Measurements from ENCODE around the gene CD4.

Gene CD4

GRCh38 chr12:6765634-6766581 is 23.4 kb upstream of the CD4 start, which contains the start of gene PTMS:
Gene PTMS (plus strand): TSS chr12:6766363. CDS start chr12:6766706, 343 bp downstream.
- no peak for TF ChIP-seq CTCF (IDR thresholded peaks at IDR 0.05; ENCODE audit: borderline replicate concordance, control extremely low read depth, extremely low read depth, insufficient read depth, missing control alignments)
- in situ Hi-C loops (cut with MboI; ENCODE audit: low sequenced_read_pairs, unreplicated experiment) = no loop called here
- peak; percentile 70 for DNase-seq (ENCODE audit: low spot score)

GRCh38 chr12:6766651-6767349 is 22.5 kb upstream of the CD4 start:
- in situ Hi-C loops (cut with MboI; ENCODE audit: low sequenced_read_pairs, unreplicated experiment) = no loop called here
- peak; percentile 84 for TF ChIP-seq CTCF (IDR thresholded peaks at IDR 0.05; ENCODE audit: borderline replicate concordance, control extremely low read depth, extremely low read depth, insufficient read depth, missing control alignments)
- peak; percentile 85 for DNase-seq (ENCODE audit: low spot score)

- TF ChIP-seq CTCF (IDR thresholded peaks at IDR 0.05; ENCODE audit: borderline replicate concordance, control extremely low read depth, extremely low read depth, insufficient read depth, missing control alignments) = no peak
- DNase-seq (ENCODE audit: low spot score) = no peak
- in situ Hi-C loops (cut with MboI; ENCODE audit: low sequenced_read_pairs, unreplicated experiment) = no loop called here
Measured at GRCh38 chr12:6767353-6768319, 21.7 kb upstream of the CD4 start.

- DNase-seq (ENCODE audit: low spot score) = no peak
- in situ Hi-C loops (cut with MboI; ENCODE audit: low sequenced_read_pairs, unreplicated experiment) = no loop called here
- no peak for TF ChIP-seq CTCF (IDR thresholded peaks at IDR 0.05; ENCODE audit: borderline replicate concordance, control extremely low read depth, extremely low read depth, insufficient read depth, missing control alignments)
Measured at GRCh38 chr12:6768437-6768914, 20.9 kb upstream of the CD4 start.

- DNase-seq (ENCODE audit: low spot score) = no peak
Measured at GRCh38 chr12:6768990-6769389, 20.3 kb upstream of the CD4 start.

More at GRCh38 chr12:6768990-6769389, 20.3 kb upstream of the CD4 start:
- in situ Hi-C loops (cut with MboI; ENCODE audit: low sequenced_read_pairs, unreplicated experiment) = no loop called here
- TF ChIP-seq CTCF (IDR thresholded peaks at IDR 0.05; ENCODE audit: borderline replicate concordance, control extremely low read depth, extremely low read depth, insufficient read depth, missing control alignments) = no peak

Data from GM13976 (cell line).